ENCODE data around the gene DDX41. TPM values are rescaled to one million over a fixed set of nuclear protein-coding genes. Genes with fewer than 3 reads are reported as not detected.
A peak's percentile ranks its signal among the peaks of the same experiment; 100 is the strongest.
"Not testable (repeated sequence)": the region's sequence is repeated elsewhere in the genome, so short reads cannot be mapped to it uniquely, and the experiment has no call there.

Gene DDX41
- total and polyA plus RNA-seq, 12 donors, result 19.7 to 55.7 (median 30.4) TPM

- H3K27ac ChIP-seq, result peak overlapping the region in 7 of 10 donors; percentile 59 to 86 (median 69)
- no peak overlapping the region for H3K4me3 ChIP-seq
- H3K4me1 ChIP-seq, result peaks cover 20 to 55% (median 48%) of the 10 kb centered on the region in 9 donors
- H3K9me3 ChIP-seq, result no peaks in the 10 kb centered on the region
- ATAC-seq (peak in 1 of 8 donors; percentile 9), DNase-seq (no peak)
- intact Hi-C loops (cut with DNase I), result no loop called here
- TF ChIP-seq CTCF (IDR thresholded peaks at IDR 0.05), result no peak
- H3K27me3 ChIP-seq, result no peaks in the 10 kb centered on the region
- 95% methylated on average over 10 of the region's 10 CpGs for WGBS, 2 donors
- H3K36me3 ChIP-seq, result peaks cover 0 to 83% (median 25%) of the 10 kb centered on the region in 9 donors
These were observed 19.6 kb upstream of the DDX41 start for GRCh38 chr5:177536386-177536785.

GRCh38 chr5:177535125-177535524, 18.4 kb upstream of the DDX41 start:
- no peaks in the 10 kb centered on the region for H3K27me3 ChIP-seq
- DNase-seq, result no peak
- intact Hi-C loops (cut with DNase I), result no loop called here
- 87% methylated on average over 7 of the region's 7 CpGs for WGBS, 2 donors
- no peak for ATAC-seq
- H3K4me1 ChIP-seq, result peaks cover 20 to 59% (median 49%) of the 10 kb centered on the region in 9 donors
- no peak overlapping the region for H3K4me3 ChIP-seq
- no peak for TF ChIP-seq CTCF (IDR thresholded peaks at IDR 0.05)
- no peak overlapping the region for H3K27ac ChIP-seq
- no peaks in the 10 kb centered on the region for H3K9me3 ChIP-seq
- peaks cover 0 to 92% (median 32%) of the 10 kb centered on the region in 9 donors for H3K36me3 ChIP-seq

GRCh38 chr5:177534433-177534832, 17.7 kb upstream of the DDX41 start:
- ATAC-seq; DNase-seq; H3K4me3 ChIP-seq; H3K9me3 ChIP-seq; H3K27me3 ChIP-seq; intact Hi-C loops (cut with DNase I): not testable (repeated sequence)
- H3K4me1 ChIP-seq, result peaks cover 20 to 54% (median 42%) of the 10 kb centered on the region in 9 donors
- 87 to 94% methylated on average over 7 of the region's 7 CpGs for WGBS, 2 donors
- peak overlapping the region in 1 of 10 donors; percentile 2 for H3K27ac ChIP-seq
- peaks cover 0 to 98% (median 32%) of the 10 kb centered on the region in 9 donors for H3K36me3 ChIP-seq

- peaks cover 0 to 100% (median 54%) of the 10 kb centered on the region in 9 donors for H3K36me3 ChIP-seq
- TF ChIP-seq CTCF (IDR thresholded peaks at IDR 0.05), result no peak
- peak overlapping the region in 1 of 10 donors; percentile 14 for H3K27ac ChIP-seq
- ATAC-seq (no peak), DNase-seq (no peak)
- H3K4me3 ChIP-seq, result no peak overlapping the region
- H3K27me3 ChIP-seq, result no peaks in the 10 kb centered on the region
- H3K9me3 ChIP-seq, result no peaks in the 10 kb centered on the region
- intact Hi-C loops (cut with DNase I), result no loop called here
- peaks cover 0 to 23% (median 12%) of the 10 kb centered on the region in 9 donors for H3K4me1 ChIP-seq
- 90% methylated on average over 27 of the region's 27 CpGs for WGBS, 2 donors
These were observed 14.6 kb upstream of the DDX41 start for GRCh38 chr5:177531209-177531940.

GRCh38 chr5:177530638-177531037, 13.9 kb upstream of the DDX41 start:
- TF ChIP-seq CTCF (IDR thresholded peaks at IDR 0.05), result no peak
- H3K36me3 ChIP-seq, result peaks cover 0 to 100% (median 58%) of the 10 kb centered on the region in 9 donors
- WGBS, 2 donors, result 42 to 52% methylated on average over 3 of the region's 3 CpGs
- ATAC-seq (peak in 4 of 8 donors; percentile 26 to 68 (median 39)), DNase-seq (no peak)
- H3K4me1 ChIP-seq, result peaks cover 0 to 19% (median 10%) of the 10 kb centered on the region in 9 donors
- no peak overlapping the region for H3K4me3 ChIP-seq
- intact Hi-C loops (cut with DNase I), result no loop called here
- H3K9me3 ChIP-seq, result no peaks in the 10 kb centered on the region
- peak overlapping the region in 1 of 10 donors; percentile 14 for H3K27ac ChIP-seq
- H3K27me3 ChIP-seq, result no peaks in the 10 kb centered on the region
